HG03064 (cell line): ENCODE results near the gene SEMA5A.

Experiments
- ATAC-seq: cut with Tn5 transposase; IDR thresholded peaks from one replicate; pipeline ENCODE4 v1.9.1; 2021; ENCODE audit warnings: low read depth; ENCODE audit not compliant: unreplicated experiment

SEMA5A gene

GRCh38 chr5:9091896-9092662 lies 453.8 kb downstream of the SEMA5A start:
- ATAC-seq, result no peak

GRCh38 chr5:9090381-9091026 lies 455.4 kb downstream of the SEMA5A start:
- ATAC-seq, result no peak

- ATAC-seq, result no peak
These were observed 456.0 kb downstream of the SEMA5A start for GRCh38 chr5:9089893-9090292.

- no peak for ATAC-seq
These were observed 462.9 kb downstream of the SEMA5A start for GRCh38 chr5:9082996-9083395.

GRCh38 chr5:9072701-9073100 lies 473.2 kb downstream of the SEMA5A start:
- ATAC-seq, result no peak

GRCh38 chr5:9071524-9071923 lies 474.4 kb downstream of the SEMA5A start:
- ATAC-seq, result no peak

- ATAC-seq, result no peak
These were observed 474.8 kb downstream of the SEMA5A start for GRCh38 chr5:9071074-9071473.

GRCh38 chr5:9069650-9070049 lies 476.2 kb downstream of the SEMA5A start:
- no peak for ATAC-seq

GRCh38 chr5:9067154-9067553 lies 478.7 kb downstream of the SEMA5A start:
- ATAC-seq, result no peak

GRCh38 chr5:9066349-9066748 lies 479.5 kb downstream of the SEMA5A start:
- ATAC-seq, result no peak

GRCh38 chr5:9063615-9064245 lies 482.1 kb downstream of the SEMA5A start:
- no peak for ATAC-seq

- ATAC-seq, result no peak
These were observed 483.0 kb downstream of the SEMA5A start for GRCh38 chr5:9062873-9063272.

GRCh38 chr5:9059920-9060691 lies 485.8 kb downstream of the SEMA5A start:
- ATAC-seq, result no peak

- ATAC-seq, result no peak
These were observed 487.2 kb downstream of the SEMA5A start for GRCh38 chr5:9058666-9059065.

GRCh38 chr5:9058161-9058560 lies 487.7 kb downstream of the SEMA5A start:
- no peak for ATAC-seq

GRCh38 chr5:9057406-9058000 lies 488.4 kb downstream of the SEMA5A start:
- ATAC-seq, result no peak

GRCh38 chr5:9056046-9056445 lies 489.8 kb downstream of the SEMA5A start:
- ATAC-seq, result no peak

GRCh38 chr5:9054821-9055589 lies 490.9 kb downstream of the SEMA5A start:
- ATAC-seq, result no peak

- ATAC-seq, result no peak
These were observed 491.6 kb downstream of the SEMA5A start for GRCh38 chr5:9054322-9054721.

- no peak for ATAC-seq
These were observed 493.5 kb downstream of the SEMA5A start for GRCh38 chr5:9052421-9052820.
